Measurements from ENCODE around the gene SHROOM4.

GRCh38 chrX:50769389-50770063, 44.5 kb downstream of the SHROOM4 start:
- TF ChIP-seq CTCF (IDR thresholded peaks at IDR 0.05; ENCODE audit: low read depth, low read length) (no peak), POLR2A (IDR thresholded peaks at IDR 0.05; ENCODE audit: extremely low read depth, insufficient read length) (no peak)
